ENCODE measurements around the gene PSMC5.
"Not testable (repeated sequence)": the region's sequence is repeated elsewhere in the genome, so short reads cannot be mapped to it uniquely, and the experiment has no call there.

PSMC5 gene

DNA sequence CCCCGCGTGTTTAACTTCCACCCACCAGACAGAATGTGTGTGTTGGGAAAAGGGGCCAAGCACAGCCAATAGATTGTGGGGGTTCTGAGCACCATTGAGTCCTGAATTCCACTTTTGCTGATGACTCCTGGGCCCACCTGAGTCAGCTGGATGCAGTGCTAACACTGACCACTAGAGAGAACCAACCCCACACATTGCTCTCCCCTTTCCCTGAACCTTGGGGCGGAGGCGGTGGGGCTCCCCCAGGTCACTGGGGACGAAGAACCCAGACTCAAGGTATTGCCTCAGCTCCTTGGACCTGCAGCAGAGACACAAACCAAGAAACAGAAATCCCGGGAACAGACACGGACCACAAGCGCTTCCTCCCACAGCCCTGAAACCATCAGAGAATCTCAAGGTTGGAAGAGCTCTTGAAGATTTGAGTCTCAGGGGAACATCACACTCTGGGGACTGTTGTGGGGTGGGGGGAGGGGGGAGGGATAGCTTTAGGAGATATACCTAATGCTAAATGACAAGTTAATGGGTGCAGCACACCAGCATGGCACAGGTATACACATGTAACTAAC lies 46.9 kb downstream of the PSMC5 start:
- not testable (repeated sequence) for DNase-seq

- DNase-seq, result not testable (repeated sequence)
These were observed 47.5 kb downstream of the PSMC5 start for GRCh38 chr17:63874693-63875092.

DNA sequence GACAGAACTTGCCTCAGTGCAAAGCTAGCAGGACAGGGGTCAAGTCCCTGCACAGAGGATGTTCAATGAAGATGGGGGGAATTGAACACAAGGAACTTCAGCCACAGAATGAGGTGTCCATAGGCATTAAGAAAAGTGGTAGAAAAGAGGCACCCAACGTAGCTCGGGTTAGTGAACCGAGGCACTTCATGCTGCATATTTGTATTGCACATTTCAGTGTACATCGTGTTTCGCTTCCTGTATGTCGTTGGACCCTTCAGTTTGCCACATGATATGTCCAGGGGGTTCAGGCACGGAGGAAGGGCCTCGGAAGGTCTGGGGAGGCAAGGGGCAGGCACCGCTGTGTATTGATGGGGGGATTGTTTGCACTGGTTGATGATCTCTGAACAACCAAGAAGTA lies 51.2 kb downstream of the PSMC5 start:
- DNase-seq, result not testable (repeated sequence)

DNA sequence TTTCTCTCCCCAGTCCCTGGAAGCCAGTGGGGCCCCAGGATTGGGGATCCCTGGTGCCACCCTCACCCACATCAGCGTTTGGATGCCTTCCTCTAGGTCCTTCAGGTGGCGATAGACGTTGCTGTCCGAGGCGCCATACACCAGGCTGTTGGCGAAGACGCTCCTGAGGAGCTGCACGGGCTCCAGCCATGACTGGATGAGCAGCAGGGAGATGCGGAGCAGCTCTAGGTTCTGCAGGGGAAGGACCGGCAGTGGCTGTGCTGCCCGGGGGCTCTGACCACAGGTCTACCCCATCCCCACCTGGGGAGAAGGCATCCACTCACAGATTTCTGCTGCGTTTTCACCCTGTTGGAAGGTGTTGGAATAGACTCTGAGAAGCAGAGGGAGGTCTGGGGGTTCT lies 53.5 kb downstream of the PSMC5 start:
- no peak for DNase-seq

GRCh38 chr17:63881337-63881736 lies 54.1 kb downstream of the PSMC5 start:
- DNase-seq, result not testable (repeated sequence)
